CD4-positive, alpha-beta memory T cell (primary cell): Measurements from ENCODE around the gene MRGPRF. TPM values are rescaled to one million over a fixed set of nuclear protein-coding genes. Genes with fewer than 3 reads are reported as not detected.

ENCODE experiments used
- CTCF ChIA-PET: fragments of 350-600 bp; sonication (Branson Sonifier 250); formaldehyde crosslinking; loops from one replicate; lab custom pipeline; 2021; ENCODE audit warnings: inconsistent platforms; ENCODE audit not compliant: partially characterized antibody; lab: Charles Lee
- POLR2A ChIA-PET: fragments of 350-600 bp; sonication (Branson Sonifier 250); formaldehyde crosslinking; loops from one replicate; lab custom pipeline; 2021; ENCODE audit not compliant: partially characterized antibody; lab: Charles Lee
- DNase-seq, 5 donors: peaks; one replicate each; pipeline versions ENCODE4 v3.0.0 to v3.0.0-alpha.2; 2020 to 2022; ENCODE audit warnings: mixed read lengths in 1 of 5
- H3K27ac ChIP-seq: one replicate; pipeline ENCODE4 v1.7.0; 2013; ENCODE audit warnings: low read depth, low read length
- H3K27me3 ChIP-seq: 2 replicates; pipeline ENCODE4 v1.7.0; 2013; ENCODE audit warnings: mild to moderate bottlenecking, low read length, moderate library complexity; ENCODE audit not compliant: insufficient read depth
- H3K36me3 ChIP-seq: 2 replicates; pipeline ENCODE4 v1.7.0; 2013; ENCODE audit warnings: mild to moderate bottlenecking, low read length, moderate library complexity; ENCODE audit not compliant: insufficient read depth
- H3K4me1 ChIP-seq: 2 replicates; pipeline ENCODE4 v1.7.0; 2013; ENCODE audit warnings: mild to moderate bottlenecking, low read length, moderate library complexity; ENCODE audit not compliant: insufficient read depth
- H3K4me3 ChIP-seq, 2 donors: one replicate each; pipeline ENCODE4 v1.7.0; 2013; ENCODE audit warnings: low read length in 2 of 2, mild to moderate bottlenecking in 1 of 2
- H3K9me3 ChIP-seq, 2 donors: one replicate each; pipeline ENCODE4 v1.7.0; 2013; ENCODE audit warnings: low read length in 2 of 2, control low read depth in 1 of 2; ENCODE audit not compliant: control insufficient read depth in 1 of 2
- H3K27ac Mint-ChIP-seq, 7 donors: one replicate each; pipeline ENCODE4 v1.8.0; 2020 to 2021; ENCODE audit warnings: mixed read lengths in 7 of 7, mild to moderate bottlenecking in 6 of 7, inconsistent platforms in 3 of 7, moderate library complexity in 3 of 7
- H3K27me3 Mint-ChIP-seq, 2 donors: one replicate each; pipeline ENCODE4 v1.8.0; 2020 to 2021; ENCODE audit warnings: mixed read lengths in 2 of 2
- H3K36me3 Mint-ChIP-seq, 2 donors: one replicate each; pipeline ENCODE4 v1.8.0; 2020 to 2021; ENCODE audit warnings: mixed read lengths in 2 of 2, inconsistent platforms in 1 of 2, mild to moderate bottlenecking in 1 of 2
- H3K4me1 Mint-ChIP-seq, 4 donors: one replicate each; pipeline ENCODE4 v1.8.0; 2020 to 2021; ENCODE audit warnings: mixed read lengths in 4 of 4, mild to moderate bottlenecking in 1 of 4
- H3K4me3 Mint-ChIP-seq, 8 donors: one replicate each; pipeline ENCODE4 v1.8.0; 2020 to 2021; ENCODE audit warnings: mixed read lengths in 8 of 8, mild to moderate bottlenecking in 7 of 8, moderate library complexity in 6 of 8, inconsistent platforms in 3 of 8
- H3K9me3 Mint-ChIP-seq, 8 donors: one replicate each; pipeline ENCODE4 v1.8.0; 2020 to 2021; ENCODE audit warnings: mixed read lengths in 8 of 8, mild to moderate bottlenecking in 5 of 8, inconsistent platforms in 3 of 8, moderate library complexity in 1 of 8
- intact Hi-C: fragments of 100-400 bp; cut with micrococcal nuclease; formaldehyde crosslinking; loops from one replicate; pipeline ENCODE4 v1.15.1; 2023
- polyA plus RNA-seq, 2 donors: library from polyadenylated mRNA; unstranded; fragments of 300-500 nt; fragmentation: Illumina TruSeq; gene quantifications; one replicate each; pipeline ENCODE4 v1.2.3, GENCODE V29; 2021
- total RNA-seq, 2 experiments: library from RNA; stranded (reverse); gene quantifications; one replicate each; pipeline ENCODE4 v1.2.3, GENCODE V29; 2021

Gene MRGPRF
- total and polyA plus RNA-seq, 4 experiments from 2014 or later, result not detected

- peak; percentile 90 to 94 (median 92) for DNase-seq
- intact Hi-C loops, result loop anchor here (2.0 kb wide), 1 partner anchor 146 kb away; the partner anchor contains the start of genes IGHMBP2 and MRPL21
- Histone ChIP-seq H3K27me3 (no peaks in the 10 kb centered on the region), H3K4me1 (peaks cover 30% of the 10 kb centered on the region), H3K27ac (peak within 1 kb of the TSS; percentile 84), H3K4me3 (peak within 1 kb of the TSS; percentile 42 to 80), H3K36me3 (no peaks in the 10 kb centered on the region), H3K9me3 (no peaks in the 10 kb centered on the region)
- Mint-ChIP-seq H3K27me3 (no peaks in the 10 kb centered on the region), H3K9me3 (no peaks in the 10 kb centered on the region), H3K4me3 (peak within 1 kb of the TSS; percentile 82 to 86 (median 84)), H3K4me1 (peaks cover 7 to 45% (median 22%) of the 10 kb centered on the region in 4 donors), H3K36me3 (peaks cover 0 to 5% of the 10 kb centered on the region in 2 donors), H3K27ac (peak within 1 kb of the TSS; percentile 86 to 96 (median 91))
- ChIA-PET POLR2A (interaction anchor here (1.0 to 2.7 kb wide), 12 partner anchors 9 to 626 kb away, joined by 3 to 11 read pairs (median 4); partner anchors contain the start of genes IGHMBP2, LTO1 and MRPL21), CTCF (interaction anchor here (0.9 to 1.1 kb wide), 4 partner anchors 50 to 621 kb away, joined by 3 to 4 read pairs (median 4); no protein-coding TSS in a partner anchor)
Observed at GRCh38 chr11:69048694-69049489, 35.8 kb upstream of the MRGPRF start, which contains the start of gene TPCN2. Gene TPCN2, plus strand, starts transcription at chr11:69048932. Its CDS starts 66 bp downstream, at chr11:69048998.

GRCh38 chr11:69048031-69048693 lies 35.1 kb upstream of the MRGPRF start:
- H3K4me1 ChIP-seq, result peaks cover 30% of the 10 kb centered on the region
- peaks cover 0 to 3% of the 10 kb centered on the region in 2 donors for H3K36me3 Mint-ChIP-seq
- intact Hi-C loops, result loop anchor here (2.0 kb wide), 1 partner anchor 145 kb away; the partner anchor contains the start of genes IGHMBP2 and MRPL21

DNA sequence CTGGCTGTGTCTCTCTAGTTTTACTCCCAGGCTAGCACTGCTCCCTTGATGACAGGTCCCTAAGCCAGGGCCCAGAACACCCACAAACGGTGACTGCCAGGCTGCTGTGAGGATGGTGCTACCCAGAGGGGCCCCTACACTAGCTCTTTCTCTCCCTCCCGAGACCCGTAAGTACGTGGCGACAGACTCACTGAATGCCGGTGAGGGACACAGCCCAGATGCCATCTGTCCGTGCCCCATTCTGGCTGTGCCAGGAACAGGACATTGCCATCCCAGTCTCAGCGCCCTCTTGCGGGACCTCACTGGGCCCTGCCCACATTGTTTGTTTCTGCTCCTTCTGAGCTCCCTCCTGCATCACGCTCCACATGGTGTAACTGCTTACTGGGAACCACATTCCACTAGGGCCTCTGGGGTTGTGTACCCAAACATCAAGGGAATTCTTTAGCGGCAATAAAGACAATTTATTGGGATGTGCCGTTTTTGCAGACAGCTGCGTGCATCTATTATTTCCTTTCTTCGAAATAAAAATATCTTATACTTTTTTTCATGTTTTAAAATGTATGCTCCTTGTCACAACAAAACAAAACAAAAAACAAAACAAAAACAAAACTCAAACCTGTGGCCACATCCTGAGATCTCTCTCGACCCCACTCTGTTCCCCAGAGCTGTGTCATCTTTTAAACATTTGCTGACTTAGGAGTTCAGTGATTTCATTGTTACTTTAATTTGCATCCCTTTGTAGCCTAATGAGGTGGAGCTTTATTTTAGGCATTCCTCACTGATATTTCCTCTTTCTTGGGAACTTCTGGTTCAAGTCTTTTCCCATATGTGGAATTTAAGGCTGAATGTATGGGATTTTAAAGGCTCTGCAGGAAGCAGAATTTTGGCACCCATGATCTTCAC lies 31.3 kb upstream of the MRGPRF start:
- ChIA-PET POLR2A (no interaction called here), CTCF (interaction anchor here (1.2 kb wide), 1 partner anchor 626 kb away, joined by 3 read pairs; no protein-coding TSS in a partner anchor)
- peaks cover 7% of the 10 kb centered on the region for H3K4me1 ChIP-seq
- H3K4me1 Mint-ChIP-seq, result peaks cover 2 to 13% (median 7%) of the 10 kb centered on the region in 4 donors
- no peak overlapping the region for H3K4me3 Mint-ChIP-seq
- H3K27ac ChIP-seq, result no peak overlapping the region
- intact Hi-C loops, result no loop called here
- H3K36me3 Mint-ChIP-seq, result no peaks in the 10 kb centered on the region
- H3K27me3 Mint-ChIP-seq, result no peaks in the 10 kb centered on the region
- no peaks in the 10 kb centered on the region for H3K9me3 Mint-ChIP-seq
- H3K4me3 ChIP-seq, result no peak overlapping the region
- H3K27me3 ChIP-seq, result no peaks in the 10 kb centered on the region
- DNase-seq, result peak in 1 of 5 donors; percentile 19
- H3K9me3 ChIP-seq, result no peaks in the 10 kb centered on the region
- H3K36me3 ChIP-seq, result no peaks in the 10 kb centered on the region
- H3K27ac Mint-ChIP-seq, result no peak overlapping the region

More at GRCh38 chr11:69048031-69048693, 35.1 kb upstream of the MRGPRF start:
- Histone ChIP-seq H3K4me3 (peak overlapping the region in 1 of 2 donors; percentile 80), H3K27me3 (no peaks in the 10 kb centered on the region), H3K9me3 (no peaks in the 10 kb centered on the region), H3K27ac (peak overlapping the region; percentile 84), H3K36me3 (no peaks in the 10 kb centered on the region)
- H3K27me3 Mint-ChIP-seq, result no peaks in the 10 kb centered on the region
- H3K27ac Mint-ChIP-seq, result peak overlapping the region; percentile 74 to 92 (median 87)
- peak overlapping the region; percentile 75 to 86 (median 82) for H3K4me3 Mint-ChIP-seq
- H3K4me1 Mint-ChIP-seq, result peaks cover 7 to 45% (median 22%) of the 10 kb centered on the region in 4 donors
- CTCF ChIA-PET, result interaction anchor here (1.0 to 1.1 kb wide), 2 partner anchors 51 to 622 kb away, joined by 4 read pairs; no protein-coding TSS in a partner anchor
- POLR2A ChIA-PET, result interaction anchor here (1.0 to 2.7 kb wide), 12 partner anchors 10 to 627 kb away, joined by 3 to 11 read pairs (median 4); partner anchors contain the start of genes IGHMBP2, LTO1 and MRPL21
- DNase-seq, result no peak
- H3K9me3 Mint-ChIP-seq, result no peaks in the 10 kb centered on the region

- H3K4me1 ChIP-seq, result no peaks in the 10 kb centered on the region
- no peak for DNase-seq
- no peaks in the 10 kb centered on the region for H3K27me3 ChIP-seq
- Mint-ChIP-seq H3K36me3 (no peaks in the 10 kb centered on the region), H3K27me3 (no peaks in the 10 kb centered on the region), H3K4me1 (peaks cover 0 to 3% (median under 1%) of the 10 kb centered on the region in 4 donors), H3K27ac (no peak overlapping the region), H3K4me3 (no peak overlapping the region), H3K9me3 (no peaks in the 10 kb centered on the region)
- H3K27ac ChIP-seq, result no peak overlapping the region
- no peak overlapping the region for H3K4me3 ChIP-seq
- ChIA-PET POLR2A (no interaction called here), CTCF (no interaction called here)
- no peaks in the 10 kb centered on the region for H3K9me3 ChIP-seq
- intact Hi-C loops, result no loop called here
- H3K36me3 ChIP-seq, result no peaks in the 10 kb centered on the region
Observed at GRCh38 chr11:69041516-69041915, 28.5 kb upstream of the MRGPRF start.

GRCh38 chr11:69040581-69041260 lies 27.7 kb upstream of the MRGPRF start:
- Mint-ChIP-seq H3K27ac (no peak overlapping the region), H3K9me3 (no peaks in the 10 kb centered on the region)
- CTCF ChIA-PET, result no interaction called here

DNA sequence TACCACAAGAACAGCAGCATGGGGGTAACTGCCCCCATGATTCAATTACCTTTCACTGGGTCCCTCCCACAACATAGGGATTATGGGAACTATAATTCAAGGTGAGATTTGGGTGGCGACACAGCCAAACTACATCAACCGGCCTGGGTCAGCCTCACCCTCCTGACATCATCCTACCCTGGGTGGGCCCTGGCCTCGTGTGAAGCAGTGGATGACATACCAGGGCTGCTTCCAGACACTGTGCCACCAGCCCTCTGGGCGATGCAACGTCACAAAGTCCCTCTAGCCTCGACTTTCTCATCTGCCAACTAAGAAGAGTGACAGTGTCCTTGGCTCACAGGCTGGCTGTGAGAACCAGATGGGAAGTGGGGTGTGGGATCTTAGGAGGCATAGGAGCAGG lies 27.0 kb upstream of the MRGPRF start:
- peaks cover 0 to 3% (median under 1%) of the 10 kb centered on the region in 4 donors for H3K4me1 Mint-ChIP-seq
- H3K4me1 ChIP-seq, result no peaks in the 10 kb centered on the region
- H3K27me3 Mint-ChIP-seq, result peaks cover 0 to 2% of the 10 kb centered on the region in 2 donors
- no peak overlapping the region for H3K27ac ChIP-seq
- DNase-seq, result no peak
- intact Hi-C loops, result no loop called here
- no peaks in the 10 kb centered on the region for H3K9me3 Mint-ChIP-seq
- H3K27ac Mint-ChIP-seq, result no peak overlapping the region
- ChIA-PET CTCF (no interaction called here), POLR2A (no interaction called here)
- no peaks in the 10 kb centered on the region for H3K27me3 ChIP-seq
- no peaks in the 10 kb centered on the region for H3K9me3 ChIP-seq
- H3K36me3 ChIP-seq, result no peaks in the 10 kb centered on the region
- H3K36me3 Mint-ChIP-seq, result no peaks in the 10 kb centered on the region
- H3K4me3 ChIP-seq, result no peak overlapping the region
- no peak overlapping the region for H3K4me3 Mint-ChIP-seq

More at GRCh38 chr11:69040581-69041260, 27.7 kb upstream of the MRGPRF start:
- Mint-ChIP-seq H3K27me3 (peaks cover 0 to 2% of the 10 kb centered on the region in 2 donors), H3K4me1 (peaks cover 0 to 3% (median under 1%) of the 10 kb centered on the region in 4 donors), H3K36me3 (no peaks in the 10 kb centered on the region), H3K4me3 (no peak overlapping the region)
- intact Hi-C loops, result no loop called here
- no peak overlapping the region for H3K4me3 ChIP-seq
- H3K4me1 ChIP-seq, result no peaks in the 10 kb centered on the region
- no peaks in the 10 kb centered on the region for H3K27me3 ChIP-seq
- POLR2A ChIA-PET, result no interaction called here
- H3K36me3 ChIP-seq, result no peaks in the 10 kb centered on the region
- H3K9me3 ChIP-seq, result no peaks in the 10 kb centered on the region
- H3K27ac ChIP-seq, result no peak overlapping the region
- DNase-seq, result no peak
